ENCODE data around the gene UBE2E2.

DNA sequence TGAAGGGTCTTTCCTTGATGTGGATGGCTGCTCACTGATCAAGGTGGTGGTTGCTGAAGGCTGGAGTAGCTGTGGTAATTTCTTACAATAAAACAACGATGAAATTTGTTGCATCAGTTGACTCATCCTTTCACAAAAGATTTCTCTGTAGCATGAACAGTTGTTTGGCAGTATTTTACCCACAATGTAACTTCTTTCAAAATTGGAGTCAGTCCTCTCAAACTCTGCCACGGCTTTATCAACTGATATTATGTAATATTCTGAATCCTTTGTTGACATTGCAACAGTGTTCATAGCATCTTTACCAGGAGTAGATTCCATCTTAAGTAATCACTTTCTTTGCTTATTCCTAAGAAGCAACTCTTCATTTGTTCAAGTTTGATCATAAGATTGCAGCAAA is 252.6 kb downstream of the UBE2E2 start:
- TF ChIP-seq, protein P1, sequence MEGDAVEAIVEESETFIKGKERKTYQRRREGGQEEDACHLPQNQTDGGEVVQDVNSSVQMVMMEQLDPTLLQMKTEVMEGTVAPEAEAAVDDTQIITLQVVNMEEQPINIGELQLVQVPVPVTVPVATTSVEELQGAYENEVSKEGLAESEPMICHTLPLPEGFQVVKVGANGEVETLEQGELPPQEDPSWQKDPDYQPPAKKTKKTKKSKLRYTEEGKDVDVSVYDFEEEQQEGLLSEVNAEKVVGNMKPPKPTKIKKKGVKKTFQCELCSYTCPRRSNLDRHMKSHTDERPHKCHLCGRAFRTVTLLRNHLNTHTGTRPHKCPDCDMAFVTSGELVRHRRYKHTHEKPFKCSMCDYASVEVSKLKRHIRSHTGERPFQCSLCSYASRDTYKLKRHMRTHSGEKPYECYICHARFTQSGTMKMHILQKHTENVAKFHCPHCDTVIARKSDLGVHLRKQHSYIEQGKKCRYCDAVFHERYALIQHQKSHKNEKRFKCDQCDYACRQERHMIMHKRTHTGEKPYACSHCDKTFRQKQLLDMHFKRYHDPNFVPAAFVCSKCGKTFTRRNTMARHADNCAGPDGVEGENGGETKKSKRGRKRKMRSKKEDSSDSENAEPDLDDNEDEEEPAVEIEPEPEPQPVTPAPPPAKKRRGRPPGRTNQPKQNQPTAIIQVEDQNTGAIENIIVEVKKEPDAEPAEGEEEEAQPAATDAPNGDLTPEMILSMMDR (IDR thresholded peaks at IDR 0.05): no peak
- no peak for TF ChIP-seq EZH2 (IDR thresholded peaks at IDR 0.05; ENCODE audit: borderline replicate concordance, insufficient read depth, low read depth, low read length, poor library complexity, severe bottlenecking)

Measured in B cell (primary cell).